HepG2 (cell line): ENCODE measurements around the gene NPDC1. TPM values are rescaled to one million over a fixed set of nuclear protein-coding genes. Genes with fewer than 3 reads are reported as not detected.

Experiments
- BHLHE40 ChIP-seq: IDR thresholded peaks from 2 replicates; pipeline ENCODE4 v1.6.1; 2011; ENCODE audit warnings: low read length, improper control_type of control experiment
- CEBPG ChIP-seq: IDR thresholded peaks from 2 replicates; pipeline ENCODE4 v1.6.1; 2016
- ESRRA ChIP-seq: sonication (generic); formaldehyde crosslinking; IDR thresholded peaks from 2 replicates; pipeline ENCODE4 v1.5.1; 2020; ENCODE audit warnings: mild to moderate bottlenecking, low read depth, missing genetic modification reagents
- GTF3A ChIP-seq: sonication (generic); formaldehyde crosslinking; conservative IDR thresholded peaks from 2 replicates; pipeline ENCODE4 v1.4.0; 2020; ENCODE audit warnings: mild to moderate bottlenecking, missing genetic modification reagents
- KDM5B ChIP-seq: sonication (generic); formaldehyde crosslinking; IDR thresholded peaks from 2 replicates; pipeline ENCODE4 v1.4.0; 2020; ENCODE audit warnings: missing genetic modification reagents, mild to moderate bottlenecking, borderline replicate concordance
- MAX ChIP-seq: IDR thresholded peaks from 2 replicates; pipeline ENCODE4 v1.6.1; 2012; ENCODE audit warnings: inconsistent platforms
- MTERF4 ChIP-seq: sonication (generic); formaldehyde crosslinking; IDR thresholded peaks from 2 replicates; pipeline ENCODE4 v1.8.0; 2023; ENCODE audit warnings: mild to moderate bottlenecking, missing genetic modification reagents
- NR2C2 ChIP-seq: sonication (generic); formaldehyde crosslinking; IDR thresholded peaks from 2 replicates; pipeline ENCODE4 v1.4.0; 2020; ENCODE audit warnings: missing genetic modification reagents, mild to moderate bottlenecking, moderate library complexity, borderline replicate concordance
- SALL1 ChIP-seq: sonication (generic); formaldehyde crosslinking; IDR thresholded peaks from 2 replicates; pipeline ENCODE4 v1.8.0; 2022; ENCODE audit warnings: mild to moderate bottlenecking, missing genetic modification reagents
- YEATS2 ChIP-seq: sonication (generic); formaldehyde crosslinking; IDR thresholded peaks from 2 replicates; pipeline ENCODE4 v1.4.0; 2020; ENCODE audit warnings: missing genetic modification reagents, borderline replicate concordance
- ZBTB10 ChIP-seq: sonication (generic); formaldehyde crosslinking; IDR thresholded peaks from 2 replicates; pipeline ENCODE4 v1.4.0; 2020; ENCODE audit warnings: missing genetic modification reagents, borderline replicate concordance
- ZNF337 ChIP-seq: sonication (generic); formaldehyde crosslinking; IDR thresholded peaks from 2 replicates; pipeline ENCODE4 v1.5.1; 2020; ENCODE audit warnings: missing genetic modification reagents, low read depth, mild to moderate bottlenecking, borderline replicate concordance
- ZNF382 ChIP-seq: sonication (generic); formaldehyde crosslinking; IDR thresholded peaks from 2 replicates; pipeline ENCODE4 v1.5.0; 2020; ENCODE audit warnings: missing genetic modification reagents, mild to moderate bottlenecking, borderline replicate concordance
- ZNF512B ChIP-seq: sonication (generic); formaldehyde crosslinking; IDR thresholded peaks from 2 replicates; pipeline ENCODE4 v1.5.1; 2020; ENCODE audit warnings: missing genetic modification reagents, mild to moderate bottlenecking, borderline replicate concordance
- polyA plus RNA-seq, 8 experiments: library from polyadenylated mRNA; depleted of rRNA in 3 of 8; stranded (reverse) in 7 of 8; unstranded in 1 of 8; fragments of >200 nt; fragmentation: Illumina TruSeq in 4 of 8; extraction: Trizol in 4 of 8; gene quantifications; 2 replicates each; pipeline versions ENCODE4 v1.2.1 to v1.2.3, GENCODE V29; 2011 to 2016; ENCODE audit warnings: low read depth in 4 of 8, missing spikeins in 1 of 8, mixed read lengths in 1 of 8; ENCODE audit not compliant: insufficient read depth in 1 of 8
- total RNA-seq, 5 experiments: library from RNA; depleted of rRNA; stranded (reverse); fragments of >200 nt; fragmentation: Illumina TruSeq; extraction: Trizol; gene quantifications; 2 replicates each; pipeline ENCODE4 v1.2.3, GENCODE V29; 2016; ENCODE audit warnings: low read depth in 1 of 5
- TF ChIP-seq, protein P1 (sequence below): sonication (generic); formaldehyde crosslinking; IDR thresholded peaks from 2 replicates; pipeline ENCODE4 v1.5.0; 2020; ENCODE audit warnings: missing genetic modification reagents
- TF ChIP-seq, protein P2 (sequence below): IDR thresholded peaks from 2 replicates; pipeline ENCODE4 v1.6.1; 2018; ENCODE audit warnings: missing genetic modification reagents
- TF ChIP-seq, protein P3 (sequence below): IDR thresholded peaks from 2 replicates; pipeline ENCODE4 v1.6.1; 2016; ENCODE audit warnings: mild to moderate bottlenecking

NPDC1 gene
- total and polyA plus RNA-seq, 2 of the 13 experiments (the other 11 are each of a cell fraction or from before 2014, with no cell fraction given) = 0.84 to 5.4 TPM

- TF ChIP-seq CEBPG (CRISPR knock-in tag) = peak; percentile 10; the same call in 1 of the 2 replicates
- TF ChIP-seq, protein P1, sequence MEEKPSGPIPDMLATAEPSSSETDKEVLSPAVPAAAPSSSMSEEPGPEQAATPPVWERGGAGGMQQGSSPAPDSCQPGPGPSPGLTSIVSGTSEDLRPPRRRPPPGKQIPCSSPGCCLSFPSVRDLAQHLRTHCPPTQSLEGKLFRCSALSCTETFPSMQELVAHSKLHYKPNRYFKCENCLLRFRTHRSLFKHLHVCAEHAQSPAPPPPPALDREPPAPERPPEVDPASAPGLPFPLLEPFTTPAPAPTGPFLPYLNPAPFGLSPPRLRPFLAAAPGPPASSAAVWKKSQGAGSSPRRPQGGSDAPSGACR (CRISPR knock-in tag) = no peak; the same call in 1 of the 2 replicates
- peak; percentile 63; the same call in 1 of the 2 replicates for TF ChIP-seq ZNF337
- TF ChIP-seq, protein P2, sequence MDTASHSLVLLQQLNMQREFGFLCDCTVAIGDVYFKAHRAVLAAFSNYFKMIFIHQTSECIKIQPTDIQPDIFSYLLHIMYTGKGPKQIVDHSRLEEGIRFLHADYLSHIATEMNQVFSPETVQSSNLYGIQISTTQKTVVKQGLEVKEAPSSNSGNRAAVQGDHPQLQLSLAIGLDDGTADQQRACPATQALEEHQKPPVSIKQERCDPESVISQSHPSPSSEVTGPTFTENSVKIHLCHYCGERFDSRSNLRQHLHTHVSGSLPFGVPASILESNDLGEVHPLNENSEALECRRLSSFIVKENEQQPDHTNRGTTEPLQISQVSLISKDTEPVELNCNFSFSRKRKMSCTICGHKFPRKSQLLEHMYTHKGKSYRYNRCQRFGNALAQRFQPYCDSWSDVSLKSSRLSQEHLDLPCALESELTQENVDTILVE (CRISPR knock-in tag) = 0 out of 2 replicates have a peak, but pooled peaks have one; percentile 72
- TF ChIP-seq ESRRA (CRISPR knock-in tag) = peak; percentile 26
- peak; percentile 57; the same call in 1 of the 2 replicates for TF ChIP-seq MTERF4
- peak; percentile 41; the same call in 1 of the 2 replicates for TF ChIP-seq KDM5B (CRISPR knock-in tag)
- TF ChIP-seq MAX = peak; percentile 89
- TF ChIP-seq, protein P3, sequence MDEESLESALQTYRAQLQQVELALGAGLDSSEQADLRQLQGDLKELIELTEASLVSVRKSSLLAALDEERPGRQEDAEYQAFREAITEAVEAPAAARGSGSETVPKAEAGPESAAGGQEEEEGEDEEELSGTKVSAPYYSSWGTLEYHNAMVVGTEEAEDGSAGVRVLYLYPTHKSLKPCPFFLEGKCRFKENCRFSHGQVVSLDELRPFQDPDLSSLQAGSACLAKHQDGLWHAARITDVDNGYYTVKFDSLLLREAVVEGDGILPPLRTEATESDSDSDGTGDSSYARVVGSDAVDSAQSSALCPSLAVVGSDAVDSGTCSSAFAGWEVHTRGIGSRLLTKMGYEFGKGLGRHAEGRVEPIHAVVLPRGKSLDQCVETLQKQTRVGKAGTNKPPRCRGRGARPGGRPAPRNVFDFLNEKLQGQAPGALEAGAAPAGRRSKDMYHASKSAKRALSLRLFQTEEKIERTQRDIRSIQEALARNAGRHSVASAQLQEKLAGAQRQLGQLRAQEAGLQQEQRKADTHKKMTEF = peak; percentile 86
- peak; percentile 16; the same call in 1 of the 2 replicates for TF ChIP-seq BHLHE40
- TF ChIP-seq YEATS2 = peak; percentile 78; the same call in 1 of the 2 replicates
- TF ChIP-seq ZNF382 (CRISPR knock-in tag) = no peak
- no peak for TF ChIP-seq ZBTB10 (CRISPR knock-in tag)
- peak; percentile 50; the same call in 1 of the 2 replicates for TF ChIP-seq NR2C2 (CRISPR knock-in tag)
- no peak for TF ChIP-seq ZNF512B
- peak; percentile 57; the same call in 1 of the 2 replicates for TF ChIP-seq SALL1 (CRISPR knock-in tag)
- TF ChIP-seq GTF3A = no peak; the same call in 1 of the 2 replicates
Measured at GRCh38 chr9:137086531-137087408, 40.8 kb upstream of the NPDC1 start, which contains the start of gene MAN1B1 (continued).
